HCT116 (cell line): ENCODE data around the gene TCF7L2. TPM values are rescaled to one million over a fixed set of nuclear protein-coding genes. Genes with fewer than 3 reads are reported as not detected.

Source experiments
- ATAC-seq: fragments of 200-7000 bp; cut with Tn5 transposase; 2 replicates; pipeline ENCODE4 v1.9.1; 2020; ENCODE audit warnings: mild to moderate bottlenecking, moderate library complexity
- BruUV-seq: library from RNA; stranded (reverse); fragments of 400-500 nt; replicated peaks from 2 replicates; lab custom pipeline; 2021; lab: Mats Ljungman, UMichigan
- CTCF ChIA-PET: fragments of 300-600 bp; sonication (Branson Sonifier 250); formaldehyde crosslinking; loops from one replicate; lab custom pipeline; 2021; ENCODE audit warnings: antibody characterized with exemption; lab: Charles Lee
- POLR2A ChIA-PET: fragments of 300-600, 350-600 bp; sonication (Branson Sonifier 250); formaldehyde crosslinking; loops from one replicate; lab custom pipeline; 2021; ENCODE audit warnings: antibody characterized with exemption; lab: Charles Lee
- RAD21 ChIA-PET, 2 experiments: fragments of 300-600 bp; sonication (Branson Sonifier 250); formaldehyde crosslinking; loops; one replicate each; lab custom pipeline; 2023; ENCODE audit warnings: low total read pairs in 2 of 2; ENCODE audit not compliant: uncharacterized antibody in 2 of 2, unreplicated experiment in 2 of 2, low non-redundant PET in 1 of 2; lab: Charles Lee
- DNase-seq: peaks from one replicate; pipeline ENCODE4 v3.0.0-alpha.2; 2010; ENCODE audit warnings: low read depth, low spot score
- H2AFZ ChIP-seq: fragments of 200-600 bp; shearing (Covaris generic), sonication (generic); 2 replicates; pipeline ENCODE4 v1.6.1; 2017; ENCODE audit warnings: low read depth, mixed run types, mixed read lengths, antibody characterized with exemption, low read length; ENCODE audit not compliant: poor library complexity, severe bottlenecking
- H3K27ac ChIP-seq: 2 replicates; pipeline ENCODE4 v1.5.1; 2012; ENCODE audit warnings: low read depth, low read length
- H3K27me3 ChIP-seq: fragments of 200-600 bp; sonication (generic); 2 replicates; pipeline ENCODE4 v1.6.1; 2016; ENCODE audit warnings: mixed run types, low read length, mixed read lengths; ENCODE audit not compliant: insufficient read depth
- H3K36me3 ChIP-seq, 2 experiments: fragments of 200-500 bp in 1 of 2; fragments of 200-600 bp in 1 of 2; sonication (Bioruptor generic) in 1 of 2; sonication (generic) in 1 of 2; 2 replicates each; pipeline versions ENCODE4 v1.5.1 to v1.6.1; 2014 to 2016; ENCODE audit warnings: low read length in 2 of 2, inconsistent platforms in 1 of 2, mixed read lengths in 1 of 2, mixed run types in 1 of 2; ENCODE audit not compliant: insufficient read depth in 2 of 2, control insufficient read depth in 1 of 2
- H3K4me1 ChIP-seq, 2 experiments: fragments of 200-600 bp in 1 of 2; sonication (generic) in 1 of 2; 2 replicates each; pipeline versions ENCODE4 v1.5.1 to v1.6.1; 2012 to 2017; ENCODE audit warnings: low read length in 2 of 2, inconsistent platforms in 1 of 2, mild to moderate bottlenecking in 1 of 2, mixed read lengths in 1 of 2, mixed run types in 1 of 2, moderate library complexity in 1 of 2; ENCODE audit not compliant: insufficient read depth in 2 of 2, control insufficient read depth in 1 of 2
- H3K4me2 ChIP-seq: fragments of 200-600 bp; sonication (generic); 2 replicates; pipeline ENCODE4 v1.6.1; 2017; ENCODE audit warnings: mixed run types, low read length, mixed read lengths
- H3K4me3 ChIP-seq, 2 experiments: fragments of 200-600 bp in 1 of 2; sonication (generic) in 1 of 2; replicated peaks in 1 of 2; 2 replicates each; pipeline ENCODE4 v1.5.1; 2011 to 2016; ENCODE audit warnings: low read length in 2 of 2, control low read depth in 1 of 2, low read depth in 1 of 2, mild to moderate bottlenecking in 1 of 2, mixed read lengths in 1 of 2, mixed run types in 1 of 2
- H3K79me2 ChIP-seq: fragments of 200-600 bp; sonication (generic); 2 replicates; pipeline ENCODE4 v1.6.1; 2017; ENCODE audit warnings: mild to moderate bottlenecking, mixed run types, low read length, moderate library complexity, mixed read lengths; ENCODE audit not compliant: insufficient read depth
- H3K9ac ChIP-seq: fragments of 200-600 bp; sonication (generic); 2 replicates; pipeline ENCODE4 v1.6.1; 2016; ENCODE audit warnings: low read length, mixed read lengths
- H3K9me2 ChIP-seq: fragments of 200-600 bp; sonication (generic), shearing (Covaris generic); 2 replicates; pipeline ENCODE4 v1.6.1; 2017; ENCODE audit warnings: mixed run types, mild to moderate bottlenecking, moderate library complexity; ENCODE audit not compliant: insufficient read depth
- H3K9me3 ChIP-seq, 2 experiments: fragments of 200-500 bp in 1 of 2; fragments of 200-600 bp in 1 of 2; sonication (Bioruptor generic) in 1 of 2; sonication (generic) in 1 of 2; 2 replicates each; pipeline ENCODE4 v1.6.1; 2014 to 2017; ENCODE audit warnings: low read length in 2 of 2, mixed read lengths in 2 of 2, inconsistent platforms in 1 of 2, low read depth in 1 of 2, mild to moderate bottlenecking in 1 of 2, mixed run types in 1 of 2, moderate library complexity in 1 of 2; ENCODE audit not compliant: control insufficient read depth in 1 of 2, insufficient read depth in 1 of 2
- H4K20me1 ChIP-seq: fragments of 200-600 bp; sonication (generic), shearing (Covaris generic); 2 replicates; pipeline ENCODE4 v1.6.1; 2017; ENCODE audit warnings: mixed run types, mild to moderate bottlenecking, moderate library complexity; ENCODE audit not compliant: insufficient read depth
- CBX3 ChIP-seq: IDR thresholded peaks from 2 replicates; pipeline ENCODE4 v1.6.1; 2012; ENCODE audit warnings: low read depth
- ELF1 ChIP-seq: IDR thresholded peaks from 2 replicates; pipeline ENCODE4 v1.6.1; 2012; ENCODE audit warnings: low read depth, borderline replicate concordance
- EZH2 ChIP-seq: fragments of 200-600 bp; sonication (generic); IDR thresholded peaks from 2 replicates; pipeline ENCODE4 v1.6.1; 2017; ENCODE audit warnings: antibody characterized with exemption, mixed run types
- JUND ChIP-seq: IDR thresholded peaks from 2 replicates; pipeline ENCODE4 v1.6.1; 2012
- POLR2A ChIP-seq: IDR thresholded peaks from 2 replicates; pipeline ENCODE4 v1.7.0; 2011; ENCODE audit warnings: borderline replicate concordance; ENCODE audit not compliant: insufficient read depth, insufficient read length; ENCODE audit errors: extremely low read depth
- RAD21 ChIP-seq: IDR thresholded peaks from 2 replicates; pipeline ENCODE4 v1.6.1; 2012; ENCODE audit warnings: low read depth, mild to moderate bottlenecking
- SIN3A ChIP-seq: IDR thresholded peaks from 2 replicates; pipeline ENCODE4 v1.6.1; 2012; ENCODE audit warnings: low read depth
- ZFX ChIP-seq: fragments of 450-650 bp; IDR thresholded peaks from 2 replicates; pipeline ENCODE4 v1.6.1; 2017
- ZNF274 ChIP-seq: fragments of 200-500 bp; sonication (Bioruptor generic); IDR thresholded peaks from 2 replicates; pipeline ENCODE4 v1.6.1; 2014; ENCODE audit warnings: mild to moderate bottlenecking, low read depth, low read length, inconsistent platforms
- intact Hi-C: fragments of 100-400 bp; cut with micrococcal nuclease; formaldehyde crosslinking; loops from 2 replicates; pipeline ENCODE4 v1.10.0; 2022
- total RNA-seq: library from RNA; stranded (reverse); gene quantifications from one replicate; pipeline ENCODE4 v1.2.1, GENCODE V29; 2021; ENCODE audit not compliant: unreplicated experiment
- TF ChIP-seq, protein P1 (sequence below), 3 experiments: fragments of 200-600 bp in 1 of 3; sonication (generic) in 1 of 3; IDR thresholded peaks in 2 of 3; conservative IDR thresholded peaks in 1 of 3; 2 replicates each; pipeline ENCODE4 v1.5.1; 2012 to 2017; ENCODE audit warnings: low read depth in 2 of 3, low read length in 2 of 3, antibody characterized with exemption in 1 of 3, borderline replicate concordance in 1 of 3, control low read depth in 1 of 3, mild to moderate bottlenecking in 1 of 3, mixed read lengths in 1 of 3, mixed run types in 1 of 3, moderate library complexity in 1 of 3; ENCODE audit not compliant: insufficient read depth in 1 of 3
- TF ChIP-seq, protein P2 (sequence below): IDR thresholded peaks from 2 replicates; pipeline ENCODE4 v1.6.1; 2012; ENCODE audit warnings: low read depth
- TF ChIP-seq, protein P3 (sequence below): IDR thresholded peaks from 2 replicates; pipeline ENCODE4 v1.6.1; 2011; ENCODE audit warnings: mild to moderate bottlenecking, low read length, moderate library complexity; ENCODE audit not compliant: insufficient replicate concordance; ENCODE audit errors: extremely low read depth
- TF ChIP-seq, protein P4 (sequence below): IDR thresholded peaks from 2 replicates; pipeline ENCODE4 v1.6.1; 2012

The TCF7L2 gene
- total RNA-seq, 1 experiment from 2014 or later, result 164 TPM

DNA sequence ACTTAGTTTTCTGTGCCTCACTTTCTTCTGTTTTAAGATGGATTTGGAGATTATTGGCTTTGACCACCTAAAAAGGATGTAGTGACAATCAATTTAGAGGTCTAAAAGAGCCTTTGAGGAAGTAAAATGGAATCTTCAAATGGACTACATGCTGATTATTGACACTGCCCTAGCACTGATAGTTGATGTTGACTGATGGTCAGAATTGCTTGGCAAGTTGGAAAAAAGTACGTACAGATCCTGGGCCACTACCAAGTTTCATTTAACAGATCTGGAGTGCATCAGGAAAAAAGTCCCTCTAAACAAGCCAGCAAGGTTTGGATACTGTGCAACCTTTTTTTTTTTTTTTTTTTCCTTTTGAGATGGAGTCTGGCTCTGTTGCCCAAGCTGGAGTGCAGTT lies 81.1 kb downstream of the TCF7L2 start:
- no peaks in the 10 kb centered on the region for H3K27me3 ChIP-seq

More for the DNA sequence above, 81.1 kb downstream of the TCF7L2 start:
- Histone ChIP-seq H3K9ac (no peak overlapping the region), H3K4me2 (no peak overlapping the region), H3K9me2 (no peaks in the 10 kb centered on the region), H3K36me3 (peaks cover 8 to 10% of the 10 kb centered on the region in 2 experiments; a peak in 3 of 4 replicates), H3K79me2 (peaks cover 100% of the 10 kb centered on the region), H3K27ac (no peak overlapping the region), H3K4me1 (peaks cover 31 to 43% of the 10 kb centered on the region in 2 experiments), H2AFZ (no peak overlapping the region), H3K9me3 (no peaks in the 10 kb centered on the region), H3K4me3 (no peak overlapping the region), H4K20me1 (peaks cover 47% of the 10 kb centered on the region; the same call in 1 of the 2 replicates)
- POLR2A ChIA-PET, result no interaction called here
- RAD21 ChIA-PET, result no interaction called here
- intact Hi-C loops, result no loop called here
- CTCF ChIA-PET, result interaction anchor here (1.6 kb wide), 1 partner anchor 21 kb away, joined by 4 read pairs; no protein-coding TSS in a partner anchor
- ATAC-seq, result no peak
- BruUV-seq, result no TSS peak
- TF ChIP-seq, protein P1, sequence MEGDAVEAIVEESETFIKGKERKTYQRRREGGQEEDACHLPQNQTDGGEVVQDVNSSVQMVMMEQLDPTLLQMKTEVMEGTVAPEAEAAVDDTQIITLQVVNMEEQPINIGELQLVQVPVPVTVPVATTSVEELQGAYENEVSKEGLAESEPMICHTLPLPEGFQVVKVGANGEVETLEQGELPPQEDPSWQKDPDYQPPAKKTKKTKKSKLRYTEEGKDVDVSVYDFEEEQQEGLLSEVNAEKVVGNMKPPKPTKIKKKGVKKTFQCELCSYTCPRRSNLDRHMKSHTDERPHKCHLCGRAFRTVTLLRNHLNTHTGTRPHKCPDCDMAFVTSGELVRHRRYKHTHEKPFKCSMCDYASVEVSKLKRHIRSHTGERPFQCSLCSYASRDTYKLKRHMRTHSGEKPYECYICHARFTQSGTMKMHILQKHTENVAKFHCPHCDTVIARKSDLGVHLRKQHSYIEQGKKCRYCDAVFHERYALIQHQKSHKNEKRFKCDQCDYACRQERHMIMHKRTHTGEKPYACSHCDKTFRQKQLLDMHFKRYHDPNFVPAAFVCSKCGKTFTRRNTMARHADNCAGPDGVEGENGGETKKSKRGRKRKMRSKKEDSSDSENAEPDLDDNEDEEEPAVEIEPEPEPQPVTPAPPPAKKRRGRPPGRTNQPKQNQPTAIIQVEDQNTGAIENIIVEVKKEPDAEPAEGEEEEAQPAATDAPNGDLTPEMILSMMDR (IDR thresholded peaks at IDR 0.05 in 2 of 3, conservative IDR thresholded peaks at IDR 0.05 in 1 of 3; ENCODE audit: borderline replicate concordance in 1 of 3, insufficient read depth in 1 of 3, low read depth in 2 of 3, low read length in 2 of 3), result no peak
- TF ChIP-seq ELF1, result no peak
- TF ChIP-seq, protein P2, sequence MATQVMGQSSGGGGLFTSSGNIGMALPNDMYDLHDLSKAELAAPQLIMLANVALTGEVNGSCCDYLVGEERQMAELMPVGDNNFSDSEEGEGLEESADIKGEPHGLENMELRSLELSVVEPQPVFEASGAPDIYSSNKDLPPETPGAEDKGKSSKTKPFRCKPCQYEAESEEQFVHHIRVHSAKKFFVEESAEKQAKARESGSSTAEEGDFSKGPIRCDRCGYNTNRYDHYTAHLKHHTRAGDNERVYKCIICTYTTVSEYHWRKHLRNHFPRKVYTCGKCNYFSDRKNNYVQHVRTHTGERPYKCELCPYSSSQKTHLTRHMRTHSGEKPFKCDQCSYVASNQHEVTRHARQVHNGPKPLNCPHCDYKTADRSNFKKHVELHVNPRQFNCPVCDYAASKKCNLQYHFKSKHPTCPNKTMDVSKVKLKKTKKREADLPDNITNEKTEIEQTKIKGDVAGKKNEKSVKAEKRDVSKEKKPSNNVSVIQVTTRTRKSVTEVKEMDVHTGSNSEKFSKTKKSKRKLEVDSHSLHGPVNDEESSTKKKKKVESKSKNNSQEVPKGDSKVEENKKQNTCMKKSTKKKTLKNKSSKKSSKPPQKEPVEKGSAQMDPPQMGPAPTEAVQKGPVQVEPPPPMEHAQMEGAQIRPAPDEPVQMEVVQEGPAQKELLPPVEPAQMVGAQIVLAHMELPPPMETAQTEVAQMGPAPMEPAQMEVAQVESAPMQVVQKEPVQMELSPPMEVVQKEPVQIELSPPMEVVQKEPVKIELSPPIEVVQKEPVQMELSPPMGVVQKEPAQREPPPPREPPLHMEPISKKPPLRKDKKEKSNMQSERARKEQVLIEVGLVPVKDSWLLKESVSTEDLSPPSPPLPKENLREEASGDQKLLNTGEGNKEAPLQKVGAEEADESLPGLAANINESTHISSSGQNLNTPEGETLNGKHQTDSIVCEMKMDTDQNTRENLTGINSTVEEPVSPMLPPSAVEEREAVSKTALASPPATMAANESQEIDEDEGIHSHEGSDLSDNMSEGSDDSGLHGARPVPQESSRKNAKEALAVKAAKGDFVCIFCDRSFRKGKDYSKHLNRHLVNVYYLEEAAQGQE, result no peak
- no peak for TF ChIP-seq RAD21
- no peak for TF ChIP-seq ZFX
- no peak for TF ChIP-seq EZH2
- no peak for TF ChIP-seq ZNF274
- TF ChIP-seq POLR2A, result no peak
- no peak for TF ChIP-seq CBX3
- TF ChIP-seq, protein P3, sequence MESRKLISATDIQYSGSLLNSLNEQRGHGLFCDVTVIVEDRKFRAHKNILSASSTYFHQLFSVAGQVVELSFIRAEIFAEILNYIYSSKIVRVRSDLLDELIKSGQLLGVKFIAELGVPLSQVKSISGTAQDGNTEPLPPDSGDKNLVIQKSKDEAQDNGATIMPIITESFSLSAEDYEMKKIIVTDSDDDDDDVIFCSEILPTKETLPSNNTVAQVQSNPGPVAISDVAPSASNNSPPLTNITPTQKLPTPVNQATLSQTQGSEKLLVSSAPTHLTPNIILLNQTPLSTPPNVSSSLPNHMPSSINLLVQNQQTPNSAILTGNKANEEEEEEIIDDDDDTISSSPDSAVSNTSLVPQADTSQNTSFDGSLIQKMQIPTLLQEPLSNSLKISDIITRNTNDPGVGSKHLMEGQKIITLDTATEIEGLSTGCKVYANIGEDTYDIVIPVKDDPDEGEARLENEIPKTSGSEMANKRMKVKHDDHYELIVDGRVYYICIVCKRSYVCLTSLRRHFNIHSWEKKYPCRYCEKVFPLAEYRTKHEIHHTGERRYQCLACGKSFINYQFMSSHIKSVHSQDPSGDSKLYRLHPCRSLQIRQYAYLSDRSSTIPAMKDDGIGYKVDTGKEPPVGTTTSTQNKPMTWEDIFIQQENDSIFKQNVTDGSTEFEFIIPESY, result no peak
- TF ChIP-seq, protein P4, sequence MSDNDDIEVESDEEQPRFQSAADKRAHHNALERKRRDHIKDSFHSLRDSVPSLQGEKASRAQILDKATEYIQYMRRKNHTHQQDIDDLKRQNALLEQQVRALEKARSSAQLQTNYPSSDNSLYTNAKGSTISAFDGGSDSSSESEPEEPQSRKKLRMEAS, result no peak
- TF ChIP-seq JUND, result no peak
- no peak for TF ChIP-seq SIN3A
- no peak for DNase-seq
